ENCODE measurements around the gene ADCY6.

ADCY6 gene

DNA sequence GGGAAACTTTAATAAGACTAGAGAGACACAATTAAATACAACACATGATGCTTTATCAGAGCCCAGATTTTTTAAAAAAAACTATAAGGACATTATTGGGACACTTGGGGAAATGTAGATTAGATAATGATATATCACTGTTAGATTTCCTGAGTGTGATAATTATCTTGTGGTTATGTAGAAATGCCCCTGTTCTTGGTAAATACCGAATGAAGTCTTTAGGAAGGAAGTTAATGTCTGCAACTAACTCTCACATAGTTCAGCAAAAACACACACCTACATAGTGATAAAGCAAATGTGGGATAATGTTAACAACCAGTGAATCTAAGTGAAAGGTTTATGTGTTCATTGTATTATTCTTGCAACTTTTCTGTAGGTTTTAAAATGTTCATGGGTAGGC lies 14.8 kb upstream of the ADCY6 start:
- ATAC-seq, result no peak
- TF ChIP-seq ZC3H10 (CRISPR knock-in tag; IDR thresholded peaks at IDR 0.05) (no peak), ZNF565 (CRISPR knock-in tag; conservative IDR thresholded peaks at IDR 0.05; ENCODE audit: low read depth) (no peak), ZFP30 (CRISPR knock-in tag; IDR thresholded peaks at IDR 0.05) (no peak), ISL1 (CRISPR knock-in tag; IDR thresholded peaks at IDR 0.05) (no peak), ZFP3 (CRISPR knock-in tag; IDR thresholded peaks at IDR 0.05) (no peak), ARNTL (CRISPR knock-in tag; IDR thresholded peaks at IDR 0.05; ENCODE audit: borderline replicate concordance, low read depth) (no peak), RARB (CRISPR knock-in tag; IDR thresholded peaks at IDR 0.05) (no peak), CSDC2 (CRISPR knock-in tag; IDR thresholded peaks at IDR 0.05) (no peak), ZNF70 (CRISPR knock-in tag; IDR thresholded peaks at IDR 0.05) (no peak)
- TF ChIP-seq, protein P1, sequence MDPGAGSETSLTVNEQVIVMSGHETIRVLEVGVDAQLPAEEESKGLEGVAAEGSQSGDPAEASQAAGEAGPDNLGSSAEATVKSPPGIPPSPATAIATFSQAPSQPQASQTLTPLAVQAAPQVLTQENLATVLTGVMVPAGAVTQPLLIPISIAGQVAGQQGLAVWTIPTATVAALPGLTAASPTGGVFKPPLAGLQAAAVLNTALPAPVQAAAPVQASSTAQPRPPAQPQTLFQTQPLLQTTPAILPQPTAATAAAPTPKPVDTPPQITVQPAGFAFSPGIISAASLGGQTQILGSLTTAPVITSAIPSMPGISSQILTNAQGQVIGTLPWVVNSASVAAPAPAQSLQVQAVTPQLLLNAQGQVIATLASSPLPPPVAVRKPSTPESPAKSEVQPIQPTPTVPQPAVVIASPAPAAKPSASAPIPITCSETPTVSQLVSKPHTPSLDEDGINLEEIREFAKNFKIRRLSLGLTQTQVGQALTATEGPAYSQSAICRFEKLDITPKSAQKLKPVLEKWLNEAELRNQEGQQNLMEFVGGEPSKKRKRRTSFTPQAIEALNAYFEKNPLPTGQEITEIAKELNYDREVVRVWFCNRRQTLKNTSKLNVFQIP (CRISPR knock-in tag; IDR thresholded peaks at IDR 0.05; ENCODE audit: borderline replicate concordance, low read depth), result no peak
- TF ChIP-seq, protein P2, sequence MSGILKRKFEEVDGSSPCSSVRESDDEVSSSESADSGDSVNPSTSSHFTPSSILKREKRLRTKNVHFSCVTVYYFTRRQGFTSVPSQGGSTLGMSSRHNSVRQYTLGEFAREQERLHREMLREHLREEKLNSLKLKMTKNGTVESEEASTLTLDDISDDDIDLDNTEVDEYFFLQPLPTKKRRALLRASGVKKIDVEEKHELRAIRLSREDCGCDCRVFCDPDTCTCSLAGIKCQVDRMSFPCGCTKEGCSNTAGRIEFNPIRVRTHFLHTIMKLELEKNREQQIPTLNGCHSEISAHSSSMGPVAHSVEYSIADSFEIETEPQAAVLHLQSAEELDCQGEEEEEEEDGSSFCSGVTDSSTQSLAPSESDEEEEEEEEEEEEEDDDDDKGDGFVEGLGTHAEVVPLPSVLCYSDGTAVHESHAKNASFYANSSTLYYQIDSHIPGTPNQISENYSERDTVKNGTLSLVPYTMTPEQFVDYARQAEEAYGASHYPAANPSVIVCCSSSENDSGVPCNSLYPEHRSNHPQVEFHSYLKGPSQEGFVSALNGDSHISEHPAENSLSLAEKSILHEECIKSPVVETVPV (CRISPR knock-in tag; IDR thresholded peaks at IDR 0.05), result no peak

DNA sequence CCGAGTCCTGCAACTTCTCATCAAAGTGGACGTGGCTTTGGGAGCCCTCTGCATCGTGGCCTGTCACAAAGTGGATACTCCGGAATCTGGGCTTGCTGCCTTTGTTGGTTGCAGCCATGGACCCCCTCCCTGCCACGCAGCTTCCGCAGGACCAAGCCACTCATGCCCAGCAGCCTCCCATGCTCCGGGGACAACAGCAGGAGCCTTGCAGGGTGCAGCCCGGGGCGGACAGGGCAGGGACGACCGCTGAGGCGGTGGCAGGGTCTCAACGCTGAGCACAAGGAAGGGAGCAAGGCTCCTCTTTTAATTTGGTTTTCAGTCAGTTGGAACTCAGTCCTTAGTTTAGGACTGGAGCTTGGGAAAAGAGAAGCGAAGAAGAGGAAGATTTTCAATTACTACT lies 12.1 kb upstream of the ADCY6 start:
- ATAC-seq, result no peak
- TF ChIP-seq, protein P3, sequence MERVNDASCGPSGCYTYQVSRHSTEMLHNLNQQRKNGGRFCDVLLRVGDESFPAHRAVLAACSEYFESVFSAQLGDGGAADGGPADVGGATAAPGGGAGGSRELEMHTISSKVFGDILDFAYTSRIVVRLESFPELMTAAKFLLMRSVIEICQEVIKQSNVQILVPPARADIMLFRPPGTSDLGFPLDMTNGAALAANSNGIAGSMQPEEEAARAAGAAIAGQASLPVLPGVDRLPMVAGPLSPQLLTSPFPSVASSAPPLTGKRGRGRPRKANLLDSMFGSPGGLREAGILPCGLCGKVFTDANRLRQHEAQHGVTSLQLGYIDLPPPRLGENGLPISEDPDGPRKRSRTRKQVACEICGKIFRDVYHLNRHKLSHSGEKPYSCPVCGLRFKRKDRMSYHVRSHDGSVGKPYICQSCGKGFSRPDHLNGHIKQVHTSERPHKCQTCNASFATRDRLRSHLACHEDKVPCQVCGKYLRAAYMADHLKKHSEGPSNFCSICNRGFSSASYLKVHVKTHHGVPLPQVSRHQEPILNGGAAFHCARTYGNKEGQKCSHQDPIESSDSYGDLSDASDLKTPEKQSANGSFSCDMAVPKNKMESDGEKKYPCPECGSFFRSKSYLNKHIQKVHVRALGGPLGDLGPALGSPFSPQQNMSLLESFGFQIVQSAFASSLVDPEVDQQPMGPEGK (CRISPR knock-in tag; IDR thresholded peaks at IDR 0.05; ENCODE audit: borderline replicate concordance), result no peak
- TF ChIP-seq TOX (CRISPR knock-in tag; IDR thresholded peaks at IDR 0.05; ENCODE audit: borderline replicate concordance) (no peak), OSR1 (CRISPR knock-in tag; IDR thresholded peaks at IDR 0.05) (no peak), BACH2 (CRISPR knock-in tag; IDR thresholded peaks at IDR 0.05; ENCODE audit: borderline replicate concordance) (no peak), ARNTL (CRISPR knock-in tag; IDR thresholded peaks at IDR 0.05; ENCODE audit: borderline replicate concordance, low read depth) (no peak), SNAI2 (CRISPR knock-in tag; IDR thresholded peaks at IDR 0.05) (no peak), ZNF565 (CRISPR knock-in tag; conservative IDR thresholded peaks at IDR 0.05; ENCODE audit: low read depth) (no peak), GLIS3 (CRISPR knock-in tag; IDR thresholded peaks at IDR 0.05) (no peak), ESRRG (CRISPR knock-in tag; IDR thresholded peaks at IDR 0.05) (no peak), CSDC2 (CRISPR knock-in tag; IDR thresholded peaks at IDR 0.05) (no peak), ZFP3 (CRISPR knock-in tag; IDR thresholded peaks at IDR 0.05) (no peak), ZNF8 (CRISPR knock-in tag; IDR thresholded peaks at IDR 0.05) (no peak), ZC3H10 (CRISPR knock-in tag; IDR thresholded peaks at IDR 0.05) (no peak)
- TF ChIP-seq, protein P2 (CRISPR knock-in tag; IDR thresholded peaks at IDR 0.05), result no peak
- TF ChIP-seq, protein P4, sequence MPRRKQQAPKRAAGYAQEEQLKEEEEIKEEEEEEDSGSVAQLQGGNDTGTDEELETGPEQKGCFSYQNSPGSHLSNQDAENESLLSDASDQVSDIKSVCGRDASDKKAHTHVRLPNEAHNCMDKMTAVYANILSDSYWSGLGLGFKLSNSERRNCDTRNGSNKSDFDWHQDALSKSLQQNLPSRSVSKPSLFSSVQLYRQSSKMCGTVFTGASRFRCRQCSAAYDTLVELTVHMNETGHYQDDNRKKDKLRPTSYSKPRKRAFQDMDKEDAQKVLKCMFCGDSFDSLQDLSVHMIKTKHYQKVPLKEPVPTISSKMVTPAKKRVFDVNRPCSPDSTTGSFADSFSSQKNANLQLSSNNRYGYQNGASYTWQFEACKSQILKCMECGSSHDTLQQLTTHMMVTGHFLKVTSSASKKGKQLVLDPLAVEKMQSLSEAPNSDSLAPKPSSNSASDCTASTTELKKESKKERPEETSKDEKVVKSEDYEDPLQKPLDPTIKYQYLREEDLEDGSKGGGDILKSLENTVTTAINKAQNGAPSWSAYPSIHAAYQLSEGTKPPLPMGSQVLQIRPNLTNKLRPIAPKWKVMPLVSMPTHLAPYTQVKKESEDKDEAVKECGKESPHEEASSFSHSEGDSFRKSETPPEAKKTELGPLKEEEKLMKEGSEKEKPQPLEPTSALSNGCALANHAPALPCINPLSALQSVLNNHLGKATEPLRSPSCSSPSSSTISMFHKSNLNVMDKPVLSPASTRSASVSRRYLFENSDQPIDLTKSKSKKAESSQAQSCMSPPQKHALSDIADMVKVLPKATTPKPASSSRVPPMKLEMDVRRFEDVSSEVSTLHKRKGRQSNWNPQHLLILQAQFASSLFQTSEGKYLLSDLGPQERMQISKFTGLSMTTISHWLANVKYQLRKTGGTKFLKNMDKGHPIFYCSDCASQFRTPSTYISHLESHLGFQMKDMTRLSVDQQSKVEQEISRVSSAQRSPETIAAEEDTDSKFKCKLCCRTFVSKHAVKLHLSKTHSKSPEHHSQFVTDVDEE (CRISPR knock-in tag; IDR thresholded peaks at IDR 0.05), result no peak
- TF ChIP-seq, protein P5, sequence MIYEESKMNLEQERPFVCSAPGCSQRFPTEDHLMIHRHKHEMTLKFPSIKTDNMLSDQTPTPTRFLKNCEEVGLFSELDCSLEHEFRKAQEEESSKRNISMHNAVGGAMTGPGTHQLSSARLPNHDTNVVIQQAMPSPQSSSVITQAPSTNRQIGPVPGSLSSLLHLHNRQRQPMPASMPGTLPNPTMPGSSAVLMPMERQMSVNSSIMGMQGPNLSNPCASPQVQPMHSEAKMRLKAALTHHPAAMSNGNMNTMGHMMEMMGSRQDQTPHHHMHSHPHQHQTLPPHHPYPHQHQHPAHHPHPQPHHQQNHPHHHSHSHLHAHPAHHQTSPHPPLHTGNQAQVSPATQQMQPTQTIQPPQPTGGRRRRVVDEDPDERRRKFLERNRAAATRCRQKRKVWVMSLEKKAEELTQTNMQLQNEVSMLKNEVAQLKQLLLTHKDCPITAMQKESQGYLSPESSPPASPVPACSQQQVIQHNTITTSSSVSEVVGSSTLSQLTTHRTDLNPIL (CRISPR knock-in tag; IDR thresholded peaks at IDR 0.05; ENCODE audit: low read depth), result no peak
- TF ChIP-seq, protein P1 (CRISPR knock-in tag; IDR thresholded peaks at IDR 0.05; ENCODE audit: borderline replicate concordance, low read depth), result no peak

All from SK-N-SH treated with all-trans-retinoic acid at 6 μM for 48 hours (cell line).